ENCODE measurements around the gene RGL2. TPM values are rescaled to one million over a fixed set of nuclear protein-coding genes. Genes with fewer than 3 reads are reported as not detected.

RGL2 gene
- total and polyA plus RNA-seq, 2 of the 13 experiments (the other 11 are each of a cell fraction or from before 2014, with no cell fraction given): 22.9 to 47.4 TPM

GRCh38 chr6:33278810-33279209 is 19.9 kb downstream of the RGL2 start (continued):
- TF ChIP-seq PLSCR1 (CRISPR knock-in tag; IDR thresholded peaks at IDR 0.05; ENCODE audit: borderline replicate concordance) (no peak), AHDC1 (CRISPR knock-in tag; IDR thresholded peaks at IDR 0.05; ENCODE audit: borderline replicate concordance) (no peak)

- Histone ChIP-seq H3K9ac (ENCODE audit: insufficient read depth, low read depth, low read length) (no peak overlapping the region), H3K4me3 (replicated peaks in 1 of 3; ENCODE audit: insufficient read depth in 1 of 3, low read depth in 2 of 3, low read length in 3 of 3) (no peak overlapping the region), H3K9me3 (ENCODE audit: low read length) (no peaks in the 10 kb centered on the region), H4K20me1 (ENCODE audit: insufficient read depth, low read length) (peaks cover 28% of the 10 kb centered on the region), H3K36me3 (replicated peaks in 1 of 2; ENCODE audit: control insufficient read depth in 1 of 2, insufficient read depth in 2 of 2, low read length in 2 of 2) (peaks cover 20 to 65% of the 10 kb centered on the region in 2 experiments), H3K79me2 (ENCODE audit: insufficient read depth, low read length) (peaks cover 21% of the 10 kb centered on the region), H3K27ac (ENCODE audit: extremely low read length, insufficient read depth, low read length) (no peak overlapping the region), H3K4me1 (ENCODE audit: insufficient read depth, low read length) (peaks cover 24% of the 10 kb centered on the region), H3K4me2 (ENCODE audit: low read depth, low read length) (no peak overlapping the region), H3K27me3 (ENCODE audit: control insufficient read depth in 1 of 2, insufficient read depth in 2 of 2, low read length in 2 of 2) (no peaks in the 10 kb centered on the region), H2AFZ (ENCODE audit: low read length) (no peak overlapping the region)
- ATAC-seq (no peak; the same call in 1 of the 3 replicates), DNase-seq (ENCODE audit: low spot score) (no peak), FAIRE-seq (no peak)
- 89% methylated on average over 9 of the region's 9 CpGs for WGBS (ENCODE audit: low lambda C conversion rate)
- no TSS peak for BruUV-seq (replicated peaks)
- TF ChIP-seq SP4 (CRISPR knock-in tag; IDR thresholded peaks at IDR 0.05) (no peak), SMAD1 (CRISPR knock-in tag; IDR thresholded peaks at IDR 0.05; ENCODE audit: borderline replicate concordance, low read depth) (0 out of 2 replicates have a peak, but pooled peaks have one; percentile 27)
- POLR2A ChIA-PET: interaction anchor here (0.6 to 3.5 kb wide), 7 partner anchors 9 to 79 kb away, joined by 3 to 17 read pairs (median 11); partner anchors contain the start of genes PFDN6, RGL2 and WDR46
- intact Hi-C loops (cut with micrococcal nuclease; ENCODE audit: unreplicated experiment) (no loop called here), in situ Hi-C loops (cut with HindIII; ENCODE audit: extremely low pct_ligation_motif_present, low pct_unique_long_range_greater_than_20kb) (loop anchor here (25.0 kb wide), 1 partner anchor 134 kb away; the partner anchor contains the start of genes CUTA, PHF1 and SYNGAP1)
- CTCF ChIA-PET (ENCODE audit: low intra/inter-chr PET ratio, low total read pairs): no interaction called here
These were observed 20.4 kb downstream of the RGL2 start for GRCh38 chr6:33278392-33278741.

All from HepG2 (cell line).